Retinal pigment epithelial cell (primary cell): ENCODE results near the gene LHFPL2.
"Not testable (repeated sequence)": the region's sequence is repeated elsewhere in the genome, so short reads cannot be mapped to it uniquely, and the experiment has no call there.

ENCODE experiments used
- DNase-seq: peaks from one replicate; pipeline ENCODE4 v3.0.0-alpha.2; 2010; ENCODE audit warnings: low read depth
- H3K4me3 ChIP-seq: 2 replicates; pipeline ENCODE4 v1.5.1; 2011; ENCODE audit warnings: mild to moderate bottlenecking, low read length, control low read depth, moderate library complexity
- CTCF ChIP-seq: conservative IDR thresholded peaks from 2 replicates; pipeline ENCODE4 v1.5.1; 2011; ENCODE audit warnings: low read depth, low read length, control low read depth, inconsistent platforms

LHFPL2 gene

GRCh38 chr5:78648359-78649210 is at the start of gene LHFPL2:
TSS of gene LHFPL2 (minus strand) at chr5:78648772. CDS start at chr5:78510213, 138,559 bp downstream.
- no peak for DNase-seq
- peak within 1 kb of the TSS; percentile 88 for H3K4me3 ChIP-seq
- no peak for TF ChIP-seq CTCF

GRCh38 chr5:78696637-78697036 is 48.1 kb upstream of the LHFPL2 start:
- TF ChIP-seq CTCF, result no peak
- DNase-seq, result no peak
- no peak overlapping the region for H3K4me3 ChIP-seq

- not testable (repeated sequence) for H3K4me3 ChIP-seq, DNase-seq
Measured at GRCh38 chr5:78696052-78696451, 47.5 kb upstream of the LHFPL2 start.

- TF ChIP-seq CTCF, result no peak
- H3K4me3 ChIP-seq, result no peak overlapping the region
- no peak for DNase-seq
Measured at GRCh38 chr5:78693339-78693738, 44.8 kb upstream of the LHFPL2 start.

- no peak overlapping the region for H3K4me3 ChIP-seq
- TF ChIP-seq CTCF, result no peak
- no peak for DNase-seq
Measured at GRCh38 chr5:78691084-78691960, 42.8 kb upstream of the LHFPL2 start.

- DNase-seq, result no peak
- no peak overlapping the region for H3K4me3 ChIP-seq
- no peak for TF ChIP-seq CTCF
Measured at GRCh38 chr5:78690253-78690972, 41.8 kb upstream of the LHFPL2 start.
